ENCODE results near the gene SMARCA5.
"Not testable (repeated sequence)": the region's sequence is repeated elsewhere in the genome, so short reads cannot be mapped to it uniquely, and the experiment has no call there.

SMARCA5 gene

DNA sequence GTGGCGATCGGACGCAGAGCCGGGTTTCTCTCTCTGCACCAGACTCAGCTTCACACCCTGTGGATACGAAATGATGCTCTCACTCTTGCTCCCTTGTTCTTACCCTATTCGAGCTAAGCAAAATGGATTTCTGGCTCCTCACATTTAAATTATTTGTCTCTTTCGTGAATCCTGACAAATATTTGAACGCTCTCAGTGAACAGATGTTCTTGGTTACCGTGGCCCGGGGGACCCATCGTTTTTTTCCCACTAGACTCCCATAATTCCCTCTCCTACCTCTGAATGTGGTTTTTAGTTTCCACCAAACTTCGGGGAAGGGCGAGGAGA lies 630 bp downstream of the SMARCA5 start:
- no peak for TF ChIP-seq ZNF274 (IDR thresholded peaks at IDR 0.05; ENCODE audit: low read depth, low read length)
- H3K4me3 ChIP-seq (ENCODE audit: low read length), result peak overlapping the region; percentile 87

DNA sequence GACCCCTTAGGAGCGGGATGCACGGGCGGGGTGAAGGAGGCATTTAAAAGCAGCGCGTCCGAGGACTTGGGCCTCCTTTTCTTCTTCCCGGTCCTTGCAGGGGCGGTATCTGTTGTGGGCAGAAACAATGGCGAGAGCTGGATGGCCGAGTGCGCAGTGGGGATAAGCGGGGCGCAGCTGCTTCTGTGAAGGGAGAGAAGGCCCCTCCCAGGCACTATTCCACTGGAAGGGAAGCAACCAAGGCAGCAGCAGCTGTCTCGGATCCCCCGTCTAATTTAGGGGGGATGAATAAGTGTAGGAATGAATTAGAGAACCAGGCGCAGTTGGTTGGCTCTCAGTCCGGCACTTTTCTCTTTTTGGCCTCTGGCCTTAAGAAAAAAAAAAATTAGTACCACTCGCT lies 995 bp downstream of the SMARCA5 start:
- peak overlapping the region; percentile 87 for H3K4me3 ChIP-seq (ENCODE audit: low read length)
- TF ChIP-seq ZNF274 (IDR thresholded peaks at IDR 0.05; ENCODE audit: low read depth, low read length), result no peak

DNA sequence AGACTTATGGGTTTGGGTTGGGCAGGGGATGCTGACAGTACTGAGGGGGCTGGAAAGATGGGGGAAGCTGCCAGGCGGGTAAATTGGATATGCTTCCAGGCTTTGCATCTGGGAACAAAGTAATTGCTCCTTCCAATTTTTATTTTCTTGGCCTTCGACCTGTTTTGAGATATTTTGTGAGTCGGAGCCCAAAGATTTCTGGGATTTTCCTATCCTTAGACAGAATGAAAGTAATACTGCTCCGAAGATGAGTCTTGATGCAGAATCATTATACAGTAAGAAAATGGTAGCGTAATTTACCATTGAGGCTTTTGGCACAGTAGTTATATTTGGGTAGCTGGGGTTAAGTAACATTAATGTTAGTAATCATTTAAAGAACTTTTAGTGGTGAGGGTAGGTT lies 1.4 kb downstream of the SMARCA5 start:
- H3K4me3 ChIP-seq (ENCODE audit: low read length), result peak overlapping the region; percentile 87
- TF ChIP-seq ZNF274 (IDR thresholded peaks at IDR 0.05; ENCODE audit: low read depth, low read length), result no peak

DNA sequence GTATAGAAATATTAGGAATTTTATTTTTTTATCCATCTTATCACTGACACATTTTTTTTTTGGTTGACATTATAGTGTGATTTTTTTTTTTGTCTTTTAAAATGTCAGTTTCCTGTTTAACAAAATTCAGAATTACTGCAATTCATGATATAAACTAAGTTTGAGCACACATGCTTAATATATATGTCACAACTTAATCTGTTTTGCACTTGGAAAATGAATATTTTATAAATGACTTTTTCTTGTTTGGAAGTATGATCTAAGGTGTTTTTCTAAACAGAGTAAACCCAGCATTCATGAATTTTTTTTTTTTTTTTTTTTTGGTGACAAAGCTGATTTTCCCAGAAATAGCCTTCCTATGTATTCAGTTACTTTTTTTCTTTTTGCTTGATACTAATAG lies 2.4 kb downstream of the SMARCA5 start:
- no peak for TF ChIP-seq ZNF274 (IDR thresholded peaks at IDR 0.05; ENCODE audit: low read depth, low read length)
- peak overlapping the region; percentile 87; the same call in 1 of the 2 replicates for H3K4me3 ChIP-seq (ENCODE audit: low read length)

DNA sequence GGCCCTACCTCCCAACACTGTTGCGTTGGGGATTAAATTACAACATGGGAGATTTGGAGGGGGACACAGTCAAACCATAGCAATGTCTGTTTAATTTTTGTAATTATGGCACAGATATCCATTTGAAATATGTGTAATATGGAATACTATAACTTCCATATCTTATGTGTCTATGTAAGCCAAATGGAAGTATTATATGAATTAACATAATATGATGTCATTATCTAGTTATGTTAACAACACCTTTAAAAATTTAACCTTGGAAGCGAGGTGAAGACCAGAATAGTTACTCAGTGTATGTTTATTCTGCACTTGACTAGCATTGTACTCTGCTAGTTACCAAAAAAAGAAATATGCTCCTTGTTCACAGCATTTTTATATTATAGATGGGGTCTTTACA lies 4.3 kb downstream of the SMARCA5 start:
- H3K4me3 ChIP-seq (ENCODE audit: low read length), result no peak overlapping the region
- no peak for TF ChIP-seq ZNF274 (IDR thresholded peaks at IDR 0.05; ENCODE audit: low read depth, low read length)

DNA sequence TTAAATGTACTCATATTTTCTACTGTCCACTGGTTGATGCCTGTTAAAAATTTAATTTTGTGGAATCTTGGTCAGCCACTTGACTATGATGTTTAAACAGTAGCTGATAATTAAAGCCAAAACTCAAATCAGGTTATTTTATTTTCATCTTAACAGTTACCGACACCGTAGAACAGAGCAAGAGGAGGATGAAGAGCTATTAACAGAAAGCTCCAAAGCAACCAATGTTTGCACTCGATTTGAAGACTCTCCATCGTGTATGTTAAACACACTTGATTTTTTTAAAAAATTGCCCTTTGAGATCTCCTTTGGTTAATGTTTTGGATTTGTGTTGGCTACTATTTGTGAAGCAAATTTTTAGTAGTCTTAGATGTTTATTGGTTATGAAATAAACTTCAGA lies 10.7 kb downstream of the SMARCA5 start:
- TF ChIP-seq ZNF274 (IDR thresholded peaks at IDR 0.05; ENCODE audit: low read depth, low read length), result no peak

DNA sequence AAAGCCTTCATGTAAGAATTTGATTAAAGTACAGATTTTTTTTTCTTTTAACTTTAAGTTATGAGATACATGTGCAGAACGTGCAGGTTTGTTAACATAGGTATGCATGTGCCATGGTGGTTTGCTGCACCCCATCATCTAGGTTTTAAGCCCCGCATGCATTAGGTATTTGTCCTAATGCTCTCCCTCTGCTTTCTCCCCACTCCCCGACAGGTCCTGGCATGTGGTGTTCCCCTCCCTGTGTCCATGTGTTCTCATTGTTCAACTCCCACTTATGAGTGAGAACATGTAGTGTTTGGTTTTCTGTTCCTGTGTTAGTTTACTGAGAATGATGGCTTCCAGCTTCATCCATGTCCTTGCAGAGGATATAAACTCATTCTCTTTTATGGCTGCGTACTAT lies 14.5 kb downstream of the SMARCA5 start:
- not testable (repeated sequence) for H3K4me3 ChIP-seq (ENCODE audit: low read length)

More for the DNA sequence above, 10.7 kb downstream of the SMARCA5 start:
- H3K4me3 ChIP-seq (ENCODE audit: low read length), result no peak overlapping the region

DNA sequence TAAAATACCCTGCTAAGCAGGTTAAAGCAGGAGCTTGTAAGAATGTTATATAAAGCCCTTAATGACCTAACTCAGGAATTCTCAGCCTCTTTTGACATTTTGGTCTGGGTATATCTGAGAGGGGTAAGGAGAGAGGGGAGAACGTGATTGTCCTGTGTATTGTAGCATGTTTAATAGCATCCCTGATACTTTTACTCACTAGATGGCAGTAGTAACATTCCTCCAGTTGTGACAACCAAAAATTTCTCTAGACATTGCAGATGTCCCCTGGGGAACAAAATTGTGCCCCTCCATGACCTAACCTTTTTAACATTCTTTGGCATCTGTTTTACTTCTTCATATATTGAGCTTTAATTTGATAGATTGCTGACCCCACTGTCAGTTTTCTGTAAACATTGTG lies 17.9 kb downstream of the SMARCA5 start:
- H3K4me3 ChIP-seq (ENCODE audit: low read length), result no peak overlapping the region
- no peak for TF ChIP-seq ZNF274 (IDR thresholded peaks at IDR 0.05; ENCODE audit: low read depth, low read length)

DNA sequence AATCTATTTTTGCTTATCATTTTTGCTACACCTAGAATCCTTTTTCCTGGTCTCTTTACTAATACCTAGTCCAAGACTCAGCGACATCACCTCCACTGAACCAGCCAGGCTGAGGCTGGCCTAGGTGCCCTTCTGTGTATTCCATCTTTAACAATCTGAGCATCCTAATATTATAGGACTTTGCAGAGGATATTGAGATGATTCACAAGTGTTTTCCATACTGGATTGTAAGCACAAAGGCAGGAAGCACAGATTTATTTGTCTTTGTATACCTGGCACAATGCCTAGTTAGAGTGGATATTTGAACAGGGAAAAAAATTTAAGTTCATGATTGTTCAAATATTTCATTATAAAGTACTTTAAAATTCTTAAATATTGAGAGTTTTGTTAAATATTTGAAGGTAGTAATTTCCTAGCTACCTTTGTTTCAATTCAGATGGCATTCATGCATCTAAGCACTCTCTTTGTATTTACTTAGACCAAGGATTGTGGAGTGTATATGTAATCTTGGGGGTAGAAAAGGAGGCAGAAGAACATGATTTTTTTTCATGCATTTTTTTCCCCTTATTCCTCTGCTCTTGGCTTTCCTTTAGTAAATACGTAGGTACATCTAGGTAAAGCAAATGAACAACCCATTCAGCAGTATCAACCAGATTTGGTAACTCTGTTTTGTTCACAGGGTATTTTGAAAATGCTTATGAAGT lies 18.4 kb downstream of the SMARCA5 start:
- H3K4me3 ChIP-seq (ENCODE audit: low read length), result no peak overlapping the region
- no peak for TF ChIP-seq ZNF274 (IDR thresholded peaks at IDR 0.05; ENCODE audit: low read depth, low read length)

DNA sequence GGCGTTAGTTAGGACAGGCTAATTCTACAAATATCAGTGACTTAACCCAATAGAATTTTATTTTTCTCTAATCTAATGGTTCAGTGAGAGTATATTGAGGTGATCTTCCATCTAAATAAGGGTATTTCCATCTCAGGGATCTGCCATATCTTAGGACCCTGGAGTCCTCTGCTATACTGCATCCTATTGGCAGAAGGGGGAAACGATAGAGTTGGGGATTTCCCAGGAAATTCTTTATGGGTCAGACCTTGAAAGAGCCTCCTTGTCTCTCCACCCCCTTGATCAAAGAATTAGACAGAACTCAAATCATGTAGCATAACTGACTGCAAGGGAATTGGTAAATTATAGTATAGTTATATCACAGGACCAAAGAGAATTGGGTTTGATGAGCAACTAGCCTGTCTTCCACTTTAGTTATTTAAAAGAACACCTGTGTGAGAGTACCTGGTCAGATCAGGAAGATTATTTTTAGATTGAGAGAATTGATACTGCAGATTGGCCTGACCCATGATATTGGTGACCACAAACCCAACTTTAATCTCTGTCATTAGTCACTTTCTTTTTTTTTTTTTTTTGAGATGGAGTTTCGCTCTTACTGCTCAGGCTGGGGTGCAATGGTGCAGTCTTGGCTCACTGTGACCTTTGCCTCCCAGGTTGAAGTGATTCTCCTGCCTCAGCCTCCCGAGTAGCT lies 25.6 kb downstream of the SMARCA5 start:
- TF ChIP-seq ZNF274 (IDR thresholded peaks at IDR 0.05; ENCODE audit: low read depth, low read length), result no peak
- H3K4me3 ChIP-seq (ENCODE audit: low read length), result no peak overlapping the region

DNA sequence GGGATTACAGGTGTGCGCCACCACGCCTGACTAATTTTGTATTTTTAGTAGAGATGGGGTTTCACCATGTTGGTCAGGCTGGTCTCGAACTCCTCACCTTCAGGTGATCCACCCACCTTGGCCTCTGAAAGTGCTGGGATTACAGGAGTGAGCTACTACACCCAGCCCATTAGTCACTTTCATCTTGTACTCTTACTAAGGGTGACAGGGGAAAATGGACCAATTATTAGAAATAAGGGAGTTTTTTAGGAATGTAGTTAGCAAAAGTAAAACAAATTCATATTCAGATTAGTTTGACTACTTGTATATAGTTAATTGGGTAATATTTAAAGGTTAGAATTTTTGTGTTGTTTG lies 26.1 kb downstream of the SMARCA5 start:
- TF ChIP-seq ZNF274 (IDR thresholded peaks at IDR 0.05; ENCODE audit: low read depth, low read length), result no peak
- no peak overlapping the region for H3K4me3 ChIP-seq (ENCODE audit: low read length)

DNA sequence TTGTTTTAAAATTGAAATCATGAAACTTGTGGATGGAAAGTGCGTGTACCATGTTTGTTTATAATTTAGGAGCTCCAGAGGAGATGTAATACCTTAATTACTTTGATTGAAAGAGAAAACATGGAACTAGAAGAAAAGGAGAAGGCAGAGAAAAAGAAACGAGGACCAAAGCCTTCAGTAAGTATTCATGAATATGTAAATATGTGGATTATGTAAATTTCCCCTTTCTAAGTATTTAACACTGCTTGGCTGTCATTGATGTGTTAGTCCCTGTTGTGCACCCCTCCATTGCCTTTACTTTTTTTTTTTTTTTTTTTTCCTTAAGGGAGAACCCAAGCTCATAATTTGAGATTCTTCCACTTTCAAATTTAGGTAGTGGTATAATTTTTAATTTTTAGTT lies 36.4 kb downstream of the SMARCA5 start:
- no peak overlapping the region for H3K4me3 ChIP-seq (ENCODE audit: low read length)
- TF ChIP-seq ZNF274 (IDR thresholded peaks at IDR 0.05; ENCODE audit: low read depth, low read length), result no peak

DNA sequence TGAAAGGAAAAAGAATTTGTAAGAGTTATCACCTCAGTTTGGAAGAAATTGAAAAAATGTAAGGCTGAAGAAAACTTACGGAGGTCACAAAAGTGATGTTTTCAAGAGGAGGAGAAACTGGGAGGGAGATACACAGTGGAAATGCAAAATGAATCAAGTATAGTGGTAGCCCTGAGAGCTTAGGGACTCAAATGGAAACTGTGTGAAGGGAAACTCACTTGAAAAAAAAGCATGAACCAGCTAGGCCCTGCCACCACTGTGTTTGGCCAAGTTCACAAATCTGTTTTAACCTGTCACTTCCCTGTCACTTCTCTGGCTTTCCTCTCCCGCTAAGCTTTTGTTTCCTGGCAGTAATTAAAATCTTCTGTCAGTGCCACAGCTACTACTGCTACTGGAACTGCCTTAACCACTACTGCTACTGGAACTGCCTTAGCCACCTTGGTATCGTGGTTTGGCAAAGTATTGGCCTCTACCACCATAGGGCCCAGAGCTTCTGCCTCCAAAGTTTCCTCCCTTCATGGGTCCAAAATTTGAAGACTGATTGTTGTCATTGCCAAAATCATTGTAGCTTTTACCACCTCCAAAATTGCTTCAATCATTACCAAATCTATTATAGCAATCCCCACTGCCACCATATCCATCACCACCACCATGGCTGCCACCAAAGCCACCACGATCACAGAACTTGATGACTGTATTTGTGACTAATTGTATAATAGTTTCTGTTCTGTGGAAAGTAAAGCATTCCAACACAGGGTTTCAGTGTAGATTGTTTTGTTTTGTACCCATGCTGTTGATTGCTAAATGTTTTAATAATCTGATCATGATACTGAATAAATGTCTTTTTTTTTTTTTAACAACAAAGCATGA lies 41.5 kb downstream of the SMARCA5 start:
- TF ChIP-seq ZNF274 (IDR thresholded peaks at IDR 0.05; ENCODE audit: low read depth, low read length), result no peak
- no peak overlapping the region for H3K4me3 ChIP-seq (ENCODE audit: low read length)

DNA sequence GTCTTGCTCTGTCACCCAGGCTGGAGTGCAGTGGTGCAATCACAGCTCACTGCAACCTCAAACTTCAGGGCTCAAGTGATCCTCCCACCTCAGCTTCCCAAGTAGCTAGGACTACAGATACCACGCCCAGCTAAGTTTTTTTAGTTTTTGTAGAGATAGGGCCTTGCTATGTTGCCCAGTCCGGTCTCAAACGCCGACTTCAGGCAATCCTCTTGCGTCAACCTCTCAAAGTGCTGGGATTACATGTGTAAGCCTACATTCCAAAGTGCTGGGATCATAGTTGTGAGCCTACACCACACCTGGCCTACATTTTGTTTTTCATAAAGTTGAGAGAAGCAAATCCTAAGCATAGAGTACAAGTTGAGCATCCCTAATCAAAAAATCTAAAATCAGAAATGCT lies 42.2 kb downstream of the SMARCA5 start:
- H3K4me3 ChIP-seq (ENCODE audit: low read length), result no peak overlapping the region
- TF ChIP-seq ZNF274 (IDR thresholded peaks at IDR 0.05; ENCODE audit: low read depth, low read length), result no peak

DNA sequence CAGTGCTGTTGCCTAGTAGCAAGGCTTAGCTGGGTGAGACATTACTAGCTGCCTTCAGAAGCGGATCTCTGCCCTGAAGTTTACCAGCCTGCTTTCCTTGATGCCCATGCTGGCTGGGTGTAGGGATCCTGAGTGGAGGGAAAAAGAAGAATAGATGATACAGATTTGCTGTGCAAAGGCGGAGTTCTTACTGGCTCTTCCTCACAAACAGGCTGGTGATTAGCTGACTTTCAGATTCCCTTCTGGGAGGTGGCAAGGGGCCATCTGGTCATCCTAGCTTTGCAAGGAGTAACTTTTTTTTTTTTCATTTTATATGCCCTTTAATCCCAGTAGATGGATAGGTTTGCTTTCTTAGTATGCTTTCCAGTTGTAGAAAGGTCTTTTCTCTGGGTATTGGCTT lies 44.8 kb downstream of the SMARCA5 start:
- TF ChIP-seq ZNF274 (IDR thresholded peaks at IDR 0.05; ENCODE audit: low read depth, low read length), result no peak
- no peak overlapping the region for H3K4me3 ChIP-seq (ENCODE audit: low read length)
